ENCODE measurements around the gene GATAD2B.

The GATAD2B gene

DNA sequence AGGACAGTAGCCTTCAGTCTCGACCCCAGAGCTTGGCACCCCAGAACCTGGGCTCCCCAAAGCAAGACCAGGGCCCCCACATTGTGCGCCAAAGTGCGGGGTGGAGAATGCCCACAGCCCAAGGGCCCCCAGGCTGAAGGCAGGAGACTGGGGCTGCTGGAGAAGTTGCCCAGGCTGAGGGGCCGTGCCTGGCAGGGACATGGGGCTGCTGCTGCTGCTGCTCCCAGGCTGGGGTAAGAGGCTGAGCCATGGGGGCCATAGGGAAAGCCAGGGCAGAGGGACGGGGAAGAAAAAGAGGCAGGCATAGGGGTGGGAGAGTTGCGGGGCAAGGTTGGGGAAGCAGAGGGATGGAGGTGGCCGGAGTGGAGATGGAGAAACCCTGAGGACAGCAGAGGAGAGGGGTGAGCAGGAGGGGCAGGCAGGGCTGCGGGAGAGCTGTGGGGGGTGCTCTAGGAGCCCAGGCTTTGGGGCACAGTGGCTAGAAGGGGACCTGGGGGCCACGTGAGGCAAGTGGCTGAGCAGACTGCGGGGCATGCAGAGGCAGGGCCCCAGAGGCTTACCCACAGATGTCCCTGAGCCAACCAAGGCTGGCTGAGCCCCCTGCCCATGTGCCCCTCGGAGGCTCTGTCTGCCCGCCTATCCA is 128.7 kb downstream of the GATAD2B start:
- ATAC-seq: no peak

DNA sequence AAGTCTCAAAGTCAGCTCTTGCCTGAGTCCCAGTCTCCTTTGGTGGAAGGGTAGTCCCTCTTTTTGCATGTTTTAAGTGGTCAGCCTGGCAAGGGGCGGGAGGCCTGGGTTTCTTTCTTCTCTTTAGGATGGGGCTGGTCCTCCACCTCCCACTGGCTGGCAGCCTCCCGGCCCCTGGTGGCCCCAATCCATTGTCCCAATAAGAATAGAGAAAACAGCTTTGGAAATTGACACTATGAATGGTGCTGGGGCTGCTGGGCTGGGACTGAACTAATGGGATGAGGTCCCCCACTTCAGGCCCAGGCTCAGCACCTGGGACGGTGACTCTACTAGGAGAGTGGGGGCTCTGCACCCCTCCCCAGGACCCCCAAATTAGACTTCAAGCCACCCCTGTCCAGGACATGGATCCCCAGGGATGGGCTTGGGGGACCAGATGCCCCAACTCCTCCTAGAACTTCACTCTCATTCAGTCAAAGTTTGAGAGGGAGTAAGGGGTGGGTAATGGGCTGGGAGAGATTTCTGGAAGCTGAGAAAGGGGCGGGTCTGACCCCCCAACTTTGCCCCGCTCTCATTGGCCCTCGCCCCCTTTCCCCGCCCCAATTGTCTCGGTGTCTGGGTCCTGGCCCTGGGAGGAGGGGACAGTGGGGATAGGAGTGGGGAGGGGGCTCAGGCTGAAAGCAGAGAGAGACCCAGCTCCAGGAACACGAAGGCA is 129.4 kb downstream of the GATAD2B start:
- ATAC-seq: no peak
- TF ChIP-seq ZNF8 (CRISPR knock-in tag; IDR thresholded peaks at IDR 0.05) (no peak), TCF4 (CRISPR knock-in tag; IDR thresholded peaks at IDR 0.05; ENCODE audit: borderline replicate concordance) (no peak), ZFP3 (CRISPR knock-in tag; IDR thresholded peaks at IDR 0.05) (no peak), ZFP30 (CRISPR knock-in tag; IDR thresholded peaks at IDR 0.05) (no peak), ESRRG (CRISPR knock-in tag; IDR thresholded peaks at IDR 0.05) (no peak), SNAI2 (CRISPR knock-in tag; IDR thresholded peaks at IDR 0.05) (no peak), BACH2 (CRISPR knock-in tag; IDR thresholded peaks at IDR 0.05; ENCODE audit: borderline replicate concordance) (no peak), ZNF70 (CRISPR knock-in tag; IDR thresholded peaks at IDR 0.05) (no peak)

More for the DNA sequence above, 128.7 kb downstream of the GATAD2B start:
- TF ChIP-seq RARB (CRISPR knock-in tag; IDR thresholded peaks at IDR 0.05): no peak
- no peak for TF ChIP-seq GLIS3 (CRISPR knock-in tag; IDR thresholded peaks at IDR 0.05)
- TF ChIP-seq, protein P1, sequence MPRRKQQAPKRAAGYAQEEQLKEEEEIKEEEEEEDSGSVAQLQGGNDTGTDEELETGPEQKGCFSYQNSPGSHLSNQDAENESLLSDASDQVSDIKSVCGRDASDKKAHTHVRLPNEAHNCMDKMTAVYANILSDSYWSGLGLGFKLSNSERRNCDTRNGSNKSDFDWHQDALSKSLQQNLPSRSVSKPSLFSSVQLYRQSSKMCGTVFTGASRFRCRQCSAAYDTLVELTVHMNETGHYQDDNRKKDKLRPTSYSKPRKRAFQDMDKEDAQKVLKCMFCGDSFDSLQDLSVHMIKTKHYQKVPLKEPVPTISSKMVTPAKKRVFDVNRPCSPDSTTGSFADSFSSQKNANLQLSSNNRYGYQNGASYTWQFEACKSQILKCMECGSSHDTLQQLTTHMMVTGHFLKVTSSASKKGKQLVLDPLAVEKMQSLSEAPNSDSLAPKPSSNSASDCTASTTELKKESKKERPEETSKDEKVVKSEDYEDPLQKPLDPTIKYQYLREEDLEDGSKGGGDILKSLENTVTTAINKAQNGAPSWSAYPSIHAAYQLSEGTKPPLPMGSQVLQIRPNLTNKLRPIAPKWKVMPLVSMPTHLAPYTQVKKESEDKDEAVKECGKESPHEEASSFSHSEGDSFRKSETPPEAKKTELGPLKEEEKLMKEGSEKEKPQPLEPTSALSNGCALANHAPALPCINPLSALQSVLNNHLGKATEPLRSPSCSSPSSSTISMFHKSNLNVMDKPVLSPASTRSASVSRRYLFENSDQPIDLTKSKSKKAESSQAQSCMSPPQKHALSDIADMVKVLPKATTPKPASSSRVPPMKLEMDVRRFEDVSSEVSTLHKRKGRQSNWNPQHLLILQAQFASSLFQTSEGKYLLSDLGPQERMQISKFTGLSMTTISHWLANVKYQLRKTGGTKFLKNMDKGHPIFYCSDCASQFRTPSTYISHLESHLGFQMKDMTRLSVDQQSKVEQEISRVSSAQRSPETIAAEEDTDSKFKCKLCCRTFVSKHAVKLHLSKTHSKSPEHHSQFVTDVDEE (CRISPR knock-in tag; IDR thresholded peaks at IDR 0.05): no peak
- TF ChIP-seq ZC3H10 (CRISPR knock-in tag; IDR thresholded peaks at IDR 0.05): no peak
- TF ChIP-seq, protein P2, sequence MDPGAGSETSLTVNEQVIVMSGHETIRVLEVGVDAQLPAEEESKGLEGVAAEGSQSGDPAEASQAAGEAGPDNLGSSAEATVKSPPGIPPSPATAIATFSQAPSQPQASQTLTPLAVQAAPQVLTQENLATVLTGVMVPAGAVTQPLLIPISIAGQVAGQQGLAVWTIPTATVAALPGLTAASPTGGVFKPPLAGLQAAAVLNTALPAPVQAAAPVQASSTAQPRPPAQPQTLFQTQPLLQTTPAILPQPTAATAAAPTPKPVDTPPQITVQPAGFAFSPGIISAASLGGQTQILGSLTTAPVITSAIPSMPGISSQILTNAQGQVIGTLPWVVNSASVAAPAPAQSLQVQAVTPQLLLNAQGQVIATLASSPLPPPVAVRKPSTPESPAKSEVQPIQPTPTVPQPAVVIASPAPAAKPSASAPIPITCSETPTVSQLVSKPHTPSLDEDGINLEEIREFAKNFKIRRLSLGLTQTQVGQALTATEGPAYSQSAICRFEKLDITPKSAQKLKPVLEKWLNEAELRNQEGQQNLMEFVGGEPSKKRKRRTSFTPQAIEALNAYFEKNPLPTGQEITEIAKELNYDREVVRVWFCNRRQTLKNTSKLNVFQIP (CRISPR knock-in tag; IDR thresholded peaks at IDR 0.05; ENCODE audit: borderline replicate concordance, low read depth): no peak
- TF ChIP-seq, protein P3, sequence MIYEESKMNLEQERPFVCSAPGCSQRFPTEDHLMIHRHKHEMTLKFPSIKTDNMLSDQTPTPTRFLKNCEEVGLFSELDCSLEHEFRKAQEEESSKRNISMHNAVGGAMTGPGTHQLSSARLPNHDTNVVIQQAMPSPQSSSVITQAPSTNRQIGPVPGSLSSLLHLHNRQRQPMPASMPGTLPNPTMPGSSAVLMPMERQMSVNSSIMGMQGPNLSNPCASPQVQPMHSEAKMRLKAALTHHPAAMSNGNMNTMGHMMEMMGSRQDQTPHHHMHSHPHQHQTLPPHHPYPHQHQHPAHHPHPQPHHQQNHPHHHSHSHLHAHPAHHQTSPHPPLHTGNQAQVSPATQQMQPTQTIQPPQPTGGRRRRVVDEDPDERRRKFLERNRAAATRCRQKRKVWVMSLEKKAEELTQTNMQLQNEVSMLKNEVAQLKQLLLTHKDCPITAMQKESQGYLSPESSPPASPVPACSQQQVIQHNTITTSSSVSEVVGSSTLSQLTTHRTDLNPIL (CRISPR knock-in tag; IDR thresholded peaks at IDR 0.05; ENCODE audit: low read depth): no peak
- no peak for TF ChIP-seq TOX (CRISPR knock-in tag; IDR thresholded peaks at IDR 0.05; ENCODE audit: borderline replicate concordance)
- TF ChIP-seq OSR1 (CRISPR knock-in tag; IDR thresholded peaks at IDR 0.05): no peak
- no peak for TF ChIP-seq ZNF8 (CRISPR knock-in tag; IDR thresholded peaks at IDR 0.05)
- TF ChIP-seq ZFP30 (CRISPR knock-in tag; IDR thresholded peaks at IDR 0.05): no peak

DNA sequence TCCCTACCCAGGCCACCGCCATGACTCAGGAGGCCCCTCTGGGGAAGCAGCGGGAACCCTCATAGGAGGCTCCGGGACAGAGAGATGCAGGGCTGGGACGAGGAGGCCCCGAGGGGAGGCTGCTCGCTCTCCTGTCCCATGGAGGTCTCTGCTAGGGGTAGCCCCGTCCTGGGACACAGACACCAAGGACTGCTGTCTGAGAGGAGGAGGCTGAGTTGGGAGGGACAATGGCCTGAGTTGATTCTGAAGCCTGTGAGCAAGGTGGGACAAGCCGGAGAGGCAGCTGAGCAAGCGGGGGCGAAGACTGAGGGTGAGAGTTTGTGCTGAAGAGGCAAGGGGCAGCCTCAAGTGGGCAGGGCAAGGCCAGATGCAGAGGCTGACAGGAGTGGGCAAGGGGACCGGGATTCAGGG is 130.1 kb downstream of the GATAD2B start:
- no peak for ATAC-seq
- TF ChIP-seq CSDC2 (CRISPR knock-in tag; IDR thresholded peaks at IDR 0.05) (no peak), ZFP30 (CRISPR knock-in tag; IDR thresholded peaks at IDR 0.05) (no peak), ZNF70 (CRISPR knock-in tag; IDR thresholded peaks at IDR 0.05) (no peak), ZNF565 (CRISPR knock-in tag; conservative IDR thresholded peaks at IDR 0.05; ENCODE audit: low read depth) (no peak), RARB (CRISPR knock-in tag; IDR thresholded peaks at IDR 0.05) (no peak), BACH2 (CRISPR knock-in tag; IDR thresholded peaks at IDR 0.05; ENCODE audit: borderline replicate concordance) (no peak), ZFP3 (CRISPR knock-in tag; IDR thresholded peaks at IDR 0.05) (no peak), OSR1 (CRISPR knock-in tag; IDR thresholded peaks at IDR 0.05) (no peak), ARNTL (CRISPR knock-in tag; IDR thresholded peaks at IDR 0.05; ENCODE audit: borderline replicate concordance, low read depth) (no peak), PPARA (CRISPR knock-in tag; IDR thresholded peaks at IDR 0.05; ENCODE audit: borderline replicate concordance) (no peak), ISL1 (CRISPR knock-in tag; IDR thresholded peaks at IDR 0.05) (no peak), TOX (CRISPR knock-in tag; IDR thresholded peaks at IDR 0.05; ENCODE audit: borderline replicate concordance) (no peak), ESRRG (CRISPR knock-in tag; IDR thresholded peaks at IDR 0.05) (no peak), TCF4 (CRISPR knock-in tag; IDR thresholded peaks at IDR 0.05; ENCODE audit: borderline replicate concordance) (no peak)
- TF ChIP-seq, protein P4, sequence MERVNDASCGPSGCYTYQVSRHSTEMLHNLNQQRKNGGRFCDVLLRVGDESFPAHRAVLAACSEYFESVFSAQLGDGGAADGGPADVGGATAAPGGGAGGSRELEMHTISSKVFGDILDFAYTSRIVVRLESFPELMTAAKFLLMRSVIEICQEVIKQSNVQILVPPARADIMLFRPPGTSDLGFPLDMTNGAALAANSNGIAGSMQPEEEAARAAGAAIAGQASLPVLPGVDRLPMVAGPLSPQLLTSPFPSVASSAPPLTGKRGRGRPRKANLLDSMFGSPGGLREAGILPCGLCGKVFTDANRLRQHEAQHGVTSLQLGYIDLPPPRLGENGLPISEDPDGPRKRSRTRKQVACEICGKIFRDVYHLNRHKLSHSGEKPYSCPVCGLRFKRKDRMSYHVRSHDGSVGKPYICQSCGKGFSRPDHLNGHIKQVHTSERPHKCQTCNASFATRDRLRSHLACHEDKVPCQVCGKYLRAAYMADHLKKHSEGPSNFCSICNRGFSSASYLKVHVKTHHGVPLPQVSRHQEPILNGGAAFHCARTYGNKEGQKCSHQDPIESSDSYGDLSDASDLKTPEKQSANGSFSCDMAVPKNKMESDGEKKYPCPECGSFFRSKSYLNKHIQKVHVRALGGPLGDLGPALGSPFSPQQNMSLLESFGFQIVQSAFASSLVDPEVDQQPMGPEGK (CRISPR knock-in tag; IDR thresholded peaks at IDR 0.05; ENCODE audit: borderline replicate concordance): no peak
- TF ChIP-seq, protein P1 (CRISPR knock-in tag; IDR thresholded peaks at IDR 0.05): no peak
- TF ChIP-seq, protein P3 (CRISPR knock-in tag; IDR thresholded peaks at IDR 0.05; ENCODE audit: low read depth): no peak
- TF ChIP-seq, protein P2 (CRISPR knock-in tag; IDR thresholded peaks at IDR 0.05; ENCODE audit: borderline replicate concordance, low read depth): no peak
